Activated CD4-positive, CD25-positive, alpha-beta regulatory T cell treated with anti-CD3 and anti-CD28 coated beads, Interleukin-2, amount 50 U/mL, for 16 hours (primary cell): ENCODE data around the gene NLGN1.

Experiments used
- DNase-seq: peaks from one replicate; pipeline ENCODE4 v3.0.0-alpha.2; 2020; ENCODE audit warnings: low read depth, low spot score

The NLGN1 gene

GRCh38 chr3:173905381-173905780, 507.8 kb downstream of the NLGN1 start:
- no peak for DNase-seq

DNA sequence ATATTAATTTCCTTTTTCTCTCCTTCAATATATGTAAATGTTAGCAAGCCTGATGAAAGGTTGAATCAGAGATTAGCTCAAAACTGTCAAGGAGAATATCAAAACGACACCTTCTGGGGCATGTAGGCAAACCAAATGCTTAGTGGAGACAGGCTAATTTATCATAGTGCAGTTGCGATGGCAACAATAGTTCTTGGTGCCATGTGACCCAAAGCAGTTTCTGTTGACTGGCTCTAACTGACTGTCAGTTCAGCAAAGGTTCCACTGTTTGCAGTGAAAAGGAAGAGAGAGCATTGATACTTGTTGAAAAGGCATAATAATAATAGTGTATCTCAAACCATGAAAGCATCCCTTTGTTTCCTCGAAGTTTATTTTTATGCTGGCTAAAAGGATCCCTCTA, 513.9 kb downstream of the NLGN1 start:
- no peak for DNase-seq

GRCh38 chr3:173912126-173912525, 514.6 kb downstream of the NLGN1 start:
- no peak for DNase-seq

DNA sequence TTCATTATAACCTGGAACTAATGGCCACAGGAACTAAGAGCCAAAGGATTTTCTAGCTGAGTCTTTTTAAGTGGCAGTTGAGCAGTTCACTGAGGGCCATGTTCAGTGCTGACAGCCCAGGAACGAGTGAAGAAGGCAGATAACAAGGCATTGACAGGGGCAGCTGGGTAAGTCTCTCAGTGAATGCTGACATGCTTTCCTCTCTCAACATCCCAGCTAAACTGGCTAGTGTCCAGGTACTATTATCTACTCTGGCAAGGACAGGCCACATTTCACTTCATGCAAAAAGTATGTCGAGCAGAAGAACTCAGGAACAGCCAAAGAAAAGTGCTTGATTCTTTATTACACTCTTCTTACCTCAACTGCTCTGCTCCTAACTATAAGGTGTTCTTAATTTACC, 515.9 kb downstream of the NLGN1 start:
- DNase-seq, result no peak

- no peak for DNase-seq
These were observed 516.5 kb downstream of the NLGN1 start for GRCh38 chr3:173913974-173914421.

GRCh38 chr3:173916799-173917198, 519.3 kb downstream of the NLGN1 start:
- no peak for DNase-seq

- no peak for DNase-seq
These were observed 522.8 kb downstream of the NLGN1 start for GRCh38 chr3:173920386-173920785.

GRCh38 chr3:173921732-173922131, 524.2 kb downstream of the NLGN1 start:
- DNase-seq, result no peak

GRCh38 chr3:173923204-173923603, 525.7 kb downstream of the NLGN1 start:
- no peak for DNase-seq

DNA sequence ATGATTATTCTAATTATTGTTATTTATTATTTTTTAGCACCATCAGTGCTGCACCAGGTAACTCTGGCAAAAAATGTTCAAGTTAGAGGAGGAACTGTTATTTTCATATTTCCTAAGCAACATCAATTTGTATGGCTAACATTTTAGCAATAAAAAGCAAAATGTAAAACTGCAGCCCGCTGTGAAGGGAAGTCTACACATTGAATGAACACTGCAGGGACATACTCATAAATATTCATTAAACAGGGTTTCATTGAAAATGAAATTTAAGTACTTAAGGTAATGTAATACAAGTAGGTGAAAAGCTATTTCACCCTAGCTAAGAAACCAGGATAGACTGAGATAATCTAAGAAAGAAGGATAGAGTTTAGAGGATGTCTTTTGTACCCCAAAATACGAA, 532.7 kb downstream of the NLGN1 start:
- DNase-seq, result no peak

- DNase-seq, result no peak
These were observed 535.1 kb downstream of the NLGN1 start for GRCh38 chr3:173932624-173933023.

- no peak for DNase-seq
These were observed 535.6 kb downstream of the NLGN1 start for GRCh38 chr3:173933113-173933512.

- DNase-seq, result no peak
These were observed 538.8 kb downstream of the NLGN1 start for GRCh38 chr3:173936316-173936715.

GRCh38 chr3:173938159-173938558, 540.6 kb downstream of the NLGN1 start:
- no peak for DNase-seq

- no peak for DNase-seq
These were observed 541.1 kb downstream of the NLGN1 start for GRCh38 chr3:173938616-173939015.

DNA sequence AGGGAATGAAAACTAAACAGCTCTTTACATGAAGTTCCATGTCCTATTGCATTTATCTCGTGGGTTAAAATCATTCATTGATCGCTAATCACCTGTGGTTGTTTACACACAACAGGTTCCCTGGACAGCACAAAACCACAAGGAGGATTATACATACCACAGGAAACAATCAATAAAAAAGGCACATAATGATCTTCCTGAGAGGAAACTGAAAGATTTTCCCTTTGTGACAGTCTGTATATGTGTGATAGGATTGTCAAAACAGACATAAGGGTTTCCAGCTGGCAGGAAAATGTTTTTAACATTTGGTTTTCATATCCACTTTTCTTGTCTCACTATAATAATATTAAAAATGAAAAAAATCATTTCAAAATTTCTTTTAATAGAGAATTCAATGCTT, 541.8 kb downstream of the NLGN1 start:
- no peak for DNase-seq

DNA sequence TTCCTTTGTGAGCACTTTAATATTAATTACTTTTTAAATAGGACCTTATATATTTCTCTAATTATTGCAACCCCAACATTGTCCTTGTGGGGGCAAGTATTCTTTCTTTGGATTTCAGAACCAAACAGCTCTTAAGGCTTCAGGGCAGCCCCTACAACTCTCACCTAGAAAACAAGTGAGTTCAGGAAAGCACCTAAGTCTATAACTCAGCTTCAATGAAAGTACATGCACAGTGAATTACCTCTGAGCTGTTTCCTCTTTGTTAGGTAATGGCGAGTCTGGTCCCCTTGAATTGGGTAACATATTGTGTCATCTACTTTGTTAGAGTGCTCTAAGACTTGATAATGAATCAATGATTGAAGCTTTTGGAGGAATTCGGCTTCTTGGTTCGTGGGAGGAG, 545.7 kb downstream of the NLGN1 start:
- no peak for DNase-seq

DNA sequence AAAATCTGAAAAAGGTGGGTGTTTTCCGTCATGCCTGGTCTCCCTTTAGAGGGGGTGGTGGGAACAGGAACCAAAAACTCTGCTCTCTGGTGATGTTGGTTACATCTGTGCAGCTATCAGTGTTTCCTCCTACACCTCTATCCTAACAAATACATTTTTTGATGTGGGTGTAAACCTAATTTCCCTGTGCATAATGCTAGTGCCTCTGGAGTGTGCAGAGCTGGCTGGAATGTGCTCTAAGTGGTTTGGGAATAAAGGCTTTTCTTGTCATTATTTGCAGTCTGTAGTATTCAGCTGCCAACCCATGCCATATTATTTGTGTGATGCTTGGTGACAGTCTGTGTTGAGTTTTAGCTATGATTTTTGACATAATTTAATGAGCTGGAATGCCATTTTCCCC, 547.6 kb downstream of the NLGN1 start:
- no peak for DNase-seq

GRCh38 chr3:173945806-173946205, 548.3 kb downstream of the NLGN1 start:
- DNase-seq, result no peak

GRCh38 chr3:173954647-173955046, 557.1 kb downstream of the NLGN1 start:
- no peak for DNase-seq

- no peak for DNase-seq
These were observed 560.1 kb downstream of the NLGN1 start for GRCh38 chr3:173957646-173958045.

GRCh38 chr3:173958805-173959204, 561.3 kb downstream of the NLGN1 start:
- no peak for DNase-seq

- no peak for DNase-seq
These were observed 572.7 kb downstream of the NLGN1 start for GRCh38 chr3:173970281-173970680.

GRCh38 chr3:173976281-173976680, 578.7 kb downstream of the NLGN1 start:
- no peak for DNase-seq

- no peak for DNase-seq
These were observed 580.2 kb downstream of the NLGN1 start for GRCh38 chr3:173977747-173978146.
